HG02840 (cell line): ENCODE results near the gene TPRN.

Source experiments
- ATAC-seq: cut with Tn5 transposase; IDR thresholded peaks from one replicate; pipeline ENCODE4 v1.9.1; 2021; ENCODE audit warnings: mild to moderate bottlenecking, moderate library complexity, moderate number of reproducible peaks; ENCODE audit not compliant: unreplicated experiment, low FRiP score

Gene TPRN

DNA sequence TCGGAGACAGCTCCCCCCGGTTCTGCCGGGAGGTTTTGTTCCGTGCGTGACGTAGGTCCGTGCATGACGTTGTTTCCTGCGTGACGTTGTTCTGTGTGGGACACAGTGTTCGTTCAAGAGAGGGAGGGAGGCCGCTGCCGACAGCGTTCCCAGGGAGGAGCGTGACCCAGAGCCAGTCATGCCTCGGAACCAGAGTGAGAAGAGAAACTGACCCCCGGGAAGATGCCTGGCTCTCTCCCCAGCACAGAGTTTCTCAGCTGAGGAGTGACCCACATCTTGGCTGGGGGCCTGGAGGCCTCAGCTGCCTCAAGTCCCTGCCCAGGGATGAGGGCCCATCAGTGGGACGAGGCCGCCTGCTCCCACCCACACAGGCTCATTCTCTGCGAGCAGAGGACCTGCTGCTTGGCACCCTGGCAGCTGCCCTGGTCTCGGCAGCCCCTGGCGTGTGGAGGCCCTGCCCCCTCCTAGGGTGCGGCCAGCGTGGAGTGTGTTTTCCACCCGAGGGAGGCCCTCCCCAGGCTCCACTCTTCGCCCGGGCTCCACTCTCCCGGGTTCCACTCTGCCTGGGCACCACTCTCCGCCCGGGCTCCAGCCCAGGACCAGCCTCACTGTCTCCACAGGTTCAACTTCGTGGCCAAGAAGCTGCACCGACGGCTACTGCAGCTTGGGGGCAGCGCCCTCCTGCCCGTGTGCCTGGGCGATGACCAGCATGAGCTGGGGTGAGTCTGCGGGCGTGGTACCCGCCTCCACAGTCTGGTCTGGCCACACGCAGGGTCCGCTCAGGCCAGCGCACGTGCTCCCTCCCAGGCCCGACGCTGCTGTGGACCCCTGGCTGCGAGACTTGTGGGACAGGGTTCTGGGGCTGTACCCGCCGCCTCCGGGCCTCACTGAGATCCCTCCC is 12.9 kb upstream of the TPRN start:
- no peak for ATAC-seq

DNA sequence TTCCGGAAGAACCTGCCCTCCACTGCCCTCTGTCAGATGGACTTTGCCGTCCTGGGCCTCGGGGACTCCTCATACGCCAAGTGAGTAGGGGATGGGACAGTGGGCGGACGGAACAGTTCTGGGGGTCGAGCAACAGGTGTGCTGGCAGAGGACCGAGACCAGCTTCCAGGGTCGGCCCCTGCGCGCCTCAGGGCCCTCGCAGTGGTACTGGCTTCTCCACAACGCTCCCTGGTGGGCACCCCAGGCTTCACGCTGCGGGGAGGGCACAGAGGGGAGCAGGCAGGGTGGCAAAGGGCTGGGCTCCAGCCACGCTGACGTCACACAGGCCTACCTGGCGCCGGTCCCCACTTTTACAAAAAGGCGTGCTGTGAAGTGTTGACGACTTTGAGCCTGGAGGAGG is 12.0 kb upstream of the TPRN start:
- ATAC-seq = no peak

DNA sequence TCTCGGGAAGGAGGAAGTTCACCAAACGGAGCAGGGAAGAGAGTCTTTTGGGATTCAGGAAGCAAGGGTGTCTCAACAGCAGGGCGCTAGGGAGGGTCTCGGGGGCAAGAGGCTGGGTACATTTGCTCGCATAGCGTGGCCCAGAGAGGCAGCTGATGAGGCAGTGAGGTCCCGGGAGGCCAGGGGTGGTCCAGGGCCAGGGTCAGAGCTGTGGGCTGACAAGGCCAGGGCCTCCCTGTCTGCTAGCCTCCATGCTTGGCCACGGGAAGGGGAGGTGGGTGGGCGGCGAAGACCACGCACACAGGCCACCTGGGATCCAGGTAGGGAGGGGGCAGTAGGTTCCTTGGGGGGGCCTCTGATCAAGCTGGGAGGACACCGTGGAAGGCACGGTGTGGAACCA is 11.0 kb upstream of the TPRN start:
- ATAC-seq = no peak

DNA sequence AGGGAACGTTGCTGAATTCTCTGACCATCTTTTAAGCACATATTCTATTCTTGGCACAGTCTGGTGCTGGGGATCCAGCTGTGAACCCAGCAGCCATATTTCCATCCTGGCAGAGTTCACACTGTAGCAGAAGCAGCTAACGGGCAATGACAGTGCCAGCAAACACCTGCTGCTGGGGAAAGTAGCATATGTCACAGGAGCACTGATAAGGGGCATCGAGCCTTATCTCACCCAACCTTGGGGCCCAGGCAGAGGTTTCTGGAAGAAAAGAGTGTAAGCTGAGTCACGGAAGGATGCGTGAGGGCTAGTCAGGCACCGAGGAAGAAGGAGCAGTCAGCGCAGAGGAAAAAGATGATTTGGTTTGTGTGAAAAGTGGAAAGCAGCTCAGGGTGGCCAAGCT is 6.1 kb upstream of the TPRN start:
- ATAC-seq = no peak

- peak; percentile 35 for ATAC-seq
Observed at GRCh38 chr9:137205126-137206069, 4.9 kb upstream of the TPRN start, which contains the start of the genes NDOR1 and TMEM203. Gene NDOR1, plus strand, starts transcription at chr9:137205700. Its CDS starts 78 bp downstream, at chr9:137205778. Gene TMEM203, minus strand, starts transcription at chr9:137205648. Its CDS starts 234 bp downstream, at chr9:137205414.

DNA sequence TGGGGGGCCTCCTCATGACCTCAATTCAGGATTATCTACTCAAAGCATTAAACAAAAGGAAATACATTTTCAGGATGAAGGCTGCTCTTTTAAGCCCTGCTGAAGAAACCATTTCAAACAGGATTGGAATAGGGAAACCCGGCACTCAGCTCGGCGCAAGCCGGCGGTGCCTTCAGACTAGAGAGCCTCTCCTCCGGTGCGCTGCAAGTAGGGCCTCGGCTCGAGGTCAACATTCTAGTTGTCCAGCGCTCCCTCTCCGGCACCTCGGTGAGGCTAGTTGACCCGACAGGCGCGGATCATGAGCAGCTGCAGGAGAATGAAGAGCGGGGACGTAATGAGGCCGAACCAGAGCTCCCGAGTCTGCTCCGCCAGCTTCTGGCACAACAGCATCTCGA is 4.2 kb upstream of the TPRN start:
- ATAC-seq = no peak

DNA sequence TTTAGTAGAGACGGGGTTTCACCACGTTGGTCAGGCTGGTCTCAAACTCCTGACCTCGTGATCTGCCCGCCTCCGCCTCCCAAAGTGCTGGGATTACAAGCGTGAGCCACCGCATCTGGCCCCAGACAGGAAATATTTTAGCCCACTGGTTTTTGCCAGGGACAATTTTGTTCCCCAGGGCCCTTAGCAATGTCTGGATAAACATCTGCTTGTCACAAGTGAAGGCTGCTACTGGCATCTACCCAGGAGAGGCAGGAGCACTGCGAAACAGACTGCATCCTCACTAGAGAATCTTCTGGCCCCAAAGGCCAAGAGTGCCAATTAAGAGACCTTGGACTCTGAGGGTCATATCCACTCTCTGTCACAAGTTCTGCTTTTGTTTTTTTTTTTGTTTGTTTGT is 2.4 kb upstream of the TPRN start:
- ATAC-seq = no peak

GRCh38 chr9:137201205-137201868 is 796 bp upstream of the TPRN start:
- ATAC-seq = no peak

- ATAC-seq = no peak
Observed at GRCh38 chr9:137199411-137200121, 975 bp downstream of the TPRN start.

DNA sequence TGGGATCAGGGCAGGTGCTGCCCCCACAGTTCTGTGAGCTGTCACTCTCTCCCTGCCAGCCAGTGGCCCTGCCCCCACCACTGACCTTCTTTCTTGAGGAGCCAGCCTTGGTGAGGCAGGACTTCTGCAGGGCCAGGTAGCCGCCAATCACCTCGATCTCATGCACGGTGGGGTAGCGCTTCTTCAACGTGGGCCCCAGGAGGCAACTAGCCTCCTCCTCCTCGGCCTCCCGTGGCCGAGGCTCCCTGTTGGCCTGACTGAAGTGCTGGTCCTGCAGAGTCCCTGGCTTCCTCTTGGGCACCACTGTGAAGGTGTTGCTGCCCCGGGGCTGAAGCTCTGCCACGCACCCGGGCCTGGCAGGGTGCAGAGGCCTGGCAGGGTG is 1.6 kb downstream of the TPRN start:
- ATAC-seq = no peak

GRCh38 chr9:137198051-137198901 is 2.3 kb downstream of the TPRN start:
- no peak for ATAC-seq

DNA sequence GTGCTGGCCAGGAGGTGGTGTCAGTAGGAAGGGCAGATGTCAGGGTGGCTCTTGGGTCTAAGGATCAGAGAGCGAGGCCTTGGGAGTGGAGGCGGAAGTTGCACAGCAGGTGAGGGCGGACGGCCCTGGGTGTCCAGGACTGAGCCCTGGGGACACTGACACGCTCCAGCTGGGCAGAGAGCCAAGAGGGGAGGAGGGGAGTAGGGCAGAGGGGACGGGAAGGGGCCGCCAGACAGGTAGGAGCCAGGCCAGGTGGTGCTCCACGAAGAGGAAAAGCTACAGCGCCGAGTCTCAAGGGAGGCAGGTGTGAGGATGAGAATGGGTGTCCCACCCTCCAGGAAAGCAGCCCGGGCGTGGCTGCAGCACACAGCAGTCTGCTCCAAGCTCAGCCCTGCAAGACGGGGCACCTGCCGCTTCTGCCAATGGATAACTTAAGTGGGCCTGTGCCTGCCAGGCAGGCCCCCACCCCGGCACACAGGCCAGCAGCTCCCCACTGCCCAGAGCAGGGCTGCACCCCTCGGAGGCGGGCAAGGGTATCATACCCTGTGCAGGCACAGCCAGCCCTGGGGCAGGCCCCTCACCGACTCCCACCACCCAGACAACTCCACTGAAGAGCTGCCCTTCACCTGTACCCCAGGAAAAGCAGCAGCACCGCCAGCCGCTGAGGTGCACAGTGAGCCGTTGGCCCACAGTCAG is 4.9 kb downstream of the TPRN start:
- ATAC-seq = no peak

DNA sequence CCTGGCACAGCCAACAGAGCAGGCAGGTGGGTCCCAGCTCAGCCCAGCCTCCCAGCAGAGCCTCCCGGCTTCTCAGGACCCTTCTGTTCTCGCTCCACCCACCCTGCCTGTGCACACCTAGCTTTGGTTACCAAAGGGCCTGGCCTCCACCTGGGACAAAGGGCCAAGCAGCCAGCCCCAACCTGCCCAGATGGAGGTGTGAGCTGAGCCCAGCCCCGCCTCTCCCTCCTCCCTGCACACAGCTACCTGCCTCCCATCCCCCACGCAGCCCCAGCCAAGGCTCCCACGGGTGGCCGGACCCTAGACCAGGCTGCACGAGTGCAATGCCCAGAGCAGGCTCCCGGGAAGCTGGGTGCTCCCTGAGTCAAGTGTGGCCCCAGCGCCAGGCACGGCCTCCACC is 5.6 kb downstream of the TPRN start:
- no peak for ATAC-seq

DNA sequence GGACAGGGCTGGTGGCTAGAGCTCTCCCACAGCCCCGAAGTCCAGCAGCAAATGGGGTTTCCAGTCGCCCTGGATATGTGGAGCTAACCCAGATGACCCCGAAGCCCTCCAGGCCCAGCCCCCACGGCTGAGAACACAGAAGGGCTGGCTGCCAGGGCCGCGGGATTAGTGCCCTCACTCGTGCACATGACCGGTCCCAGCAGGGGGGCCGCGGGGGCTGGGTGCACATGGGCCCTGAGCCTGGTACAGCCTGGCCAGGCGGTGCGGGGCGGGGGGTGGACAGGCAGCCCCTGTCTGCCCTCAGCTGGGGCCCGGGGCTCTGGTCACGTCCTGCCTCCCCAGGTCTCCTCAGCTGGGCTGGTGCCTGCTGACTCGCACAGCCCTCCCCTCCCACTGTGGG is 6.2 kb downstream of the TPRN start:
- no peak for ATAC-seq

DNA sequence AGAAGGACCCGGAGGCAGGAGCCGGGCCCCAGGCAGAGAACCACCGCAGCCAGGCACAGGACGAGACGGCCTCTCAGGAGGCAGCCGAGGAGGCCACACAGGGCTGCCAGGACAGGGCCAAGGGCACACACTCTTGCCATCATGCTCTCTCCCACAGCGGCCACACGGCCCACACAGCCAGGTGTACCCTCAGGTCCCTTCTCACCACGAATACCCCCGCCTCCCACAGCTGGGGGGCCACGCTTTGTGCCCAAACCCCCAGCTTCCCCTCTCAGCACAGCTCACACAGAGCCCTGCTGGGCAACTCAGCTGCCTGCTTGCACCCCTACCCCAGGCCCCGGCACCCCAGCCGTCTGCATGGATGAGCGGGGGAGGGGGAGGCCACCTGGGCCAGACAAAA is 6.8 kb downstream of the TPRN start:
- no peak for ATAC-seq

GRCh38 chr9:137192859-137193258 is 7.7 kb downstream of the TPRN start:
- no peak for ATAC-seq

- no peak for ATAC-seq
Observed at GRCh38 chr9:137192448-137192780, 8.1 kb downstream of the TPRN start.

DNA sequence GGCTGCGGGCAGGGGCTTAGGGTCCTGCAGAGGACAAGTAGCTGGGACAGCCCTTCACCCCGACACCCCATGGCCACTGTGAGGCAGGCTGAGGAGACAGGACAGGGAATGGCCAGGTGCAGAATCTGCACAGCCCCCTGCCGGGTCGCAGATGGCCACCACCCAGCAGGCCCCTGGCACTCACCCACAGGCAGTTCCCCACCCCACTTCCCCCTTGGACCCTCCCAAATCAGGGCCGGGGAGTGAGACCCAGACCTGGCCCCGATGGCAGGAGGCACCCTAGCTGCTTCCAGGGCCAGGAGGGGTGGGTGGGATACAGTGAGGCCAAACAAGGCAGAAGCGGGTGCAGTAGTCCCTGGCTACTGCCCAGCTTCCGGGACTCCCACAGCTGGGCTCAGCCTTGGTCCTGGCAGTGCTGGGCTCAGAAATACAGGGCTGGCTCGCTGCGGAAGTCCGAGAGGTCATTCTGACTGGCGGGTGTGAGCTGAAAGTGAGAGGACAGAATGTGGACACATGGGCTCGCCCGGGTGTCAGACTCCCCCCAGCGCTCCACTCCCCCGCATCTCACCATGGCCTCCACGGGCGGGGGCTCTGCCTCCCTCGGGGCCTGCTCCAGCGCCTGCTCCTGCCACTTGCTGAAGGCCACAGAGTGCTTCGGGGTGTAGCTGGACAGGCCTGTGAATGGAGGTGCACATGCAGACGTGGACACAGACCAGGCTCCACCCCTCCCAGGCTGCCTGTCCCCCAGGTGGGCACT is 8.7 kb downstream of the TPRN start:
- no peak for ATAC-seq
